ENCODE data around the gene RBM47. TPM values are rescaled to one million over a fixed set of nuclear protein-coding genes. Genes with fewer than 3 reads are reported as not detected.

The RBM47 gene
- total and polyA plus RNA-seq, 8 donors, result 21.9 to 110 (median 28.0) TPM

GRCh38 chr4:40406340-40406739, 223.3 kb downstream of the RBM47 start:
- no peaks in the 10 kb centered on the region for H3K36me3 ChIP-seq
- no peaks in the 10 kb centered on the region for H3K9me3 ChIP-seq
- H3K27ac ChIP-seq, result no peak overlapping the region
- peaks cover 0 to 3% of the 10 kb centered on the region in 2 donors for H3K4me1 ChIP-seq
- intact Hi-C loops (cut with DNase I), result no loop called here
- no peak overlapping the region for H3K4me3 ChIP-seq
- no peak for TF ChIP-seq CTCF (IDR thresholded peaks at IDR 0.05)
- ATAC-seq (no peak), DNase-seq (no peak)
- H3K27me3 ChIP-seq, result no peaks in the 10 kb centered on the region

DNA sequence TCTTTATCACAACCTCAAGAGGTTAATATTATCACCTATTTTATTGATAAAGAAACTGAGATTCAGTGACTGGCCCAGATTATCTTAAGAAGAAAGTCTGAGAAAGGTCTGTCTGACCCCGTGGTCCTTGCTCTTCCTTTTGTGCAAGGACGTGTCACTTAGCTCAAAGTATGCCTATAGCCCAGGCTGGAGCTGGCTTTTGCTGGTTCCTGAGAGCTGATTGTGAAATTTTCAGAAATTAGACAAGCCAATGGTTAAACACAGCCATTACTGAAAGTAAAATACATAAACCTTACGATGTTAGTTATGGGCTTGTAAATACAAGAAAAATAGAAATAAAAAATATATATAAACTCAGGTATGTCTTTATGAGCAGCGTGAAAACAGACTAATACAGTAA, 224.5 kb downstream of the RBM47 start:
- H3K9me3 ChIP-seq, result no peaks in the 10 kb centered on the region
- no peak for TF ChIP-seq CTCF (IDR thresholded peaks at IDR 0.05)
- H3K27me3 ChIP-seq, result no peaks in the 10 kb centered on the region
- H3K36me3 ChIP-seq, result no peaks in the 10 kb centered on the region
- no peak overlapping the region for H3K4me3 ChIP-seq
- peak; percentile 36 for ATAC-seq
- H3K27ac ChIP-seq, result peak overlapping the region; percentile 67 to 79
- intact Hi-C loops (cut with DNase I), result no loop called here
- peak in 1 of 4 donors; percentile 38 for DNase-seq
- H3K4me1 ChIP-seq, result peaks cover 0 to 3% of the 10 kb centered on the region in 2 donors

- no peaks in the 10 kb centered on the region for H3K9me3 ChIP-seq
- ATAC-seq (peak; percentile 64), DNase-seq (peak in 2 of 4 donors; percentile 42 to 52)
- H3K36me3 ChIP-seq, result no peaks in the 10 kb centered on the region
- H3K4me1 ChIP-seq, result peaks cover 0 to 3% of the 10 kb centered on the region in 2 donors
- no peak for TF ChIP-seq CTCF (IDR thresholded peaks at IDR 0.05)
- H3K4me3 ChIP-seq, result no peak overlapping the region
- intact Hi-C loops (cut with DNase I), result no loop called here
- peak overlapping the region; percentile 67 to 79 for H3K27ac ChIP-seq
- H3K27me3 ChIP-seq, result no peaks in the 10 kb centered on the region
Observed at GRCh38 chr4:40403081-40403480, 226.6 kb downstream of the RBM47 start.

- no peaks in the 10 kb centered on the region for H3K36me3 ChIP-seq
- H3K4me1 ChIP-seq, result peaks cover 0 to 3% of the 10 kb centered on the region in 2 donors
- no peaks in the 10 kb centered on the region for H3K27me3 ChIP-seq
- H3K4me3 ChIP-seq, result no peak overlapping the region
- ATAC-seq, result no peak
- intact Hi-C loops (cut with DNase I), result no loop called here
- no peaks in the 10 kb centered on the region for H3K9me3 ChIP-seq
- no peak for DNase-seq
- no peak for TF ChIP-seq CTCF (IDR thresholded peaks at IDR 0.05)
- peak overlapping the region in 1 of 2 donors; percentile 67 for H3K27ac ChIP-seq
Observed at GRCh38 chr4:40402556-40402955, 227.1 kb downstream of the RBM47 start.

DNA sequence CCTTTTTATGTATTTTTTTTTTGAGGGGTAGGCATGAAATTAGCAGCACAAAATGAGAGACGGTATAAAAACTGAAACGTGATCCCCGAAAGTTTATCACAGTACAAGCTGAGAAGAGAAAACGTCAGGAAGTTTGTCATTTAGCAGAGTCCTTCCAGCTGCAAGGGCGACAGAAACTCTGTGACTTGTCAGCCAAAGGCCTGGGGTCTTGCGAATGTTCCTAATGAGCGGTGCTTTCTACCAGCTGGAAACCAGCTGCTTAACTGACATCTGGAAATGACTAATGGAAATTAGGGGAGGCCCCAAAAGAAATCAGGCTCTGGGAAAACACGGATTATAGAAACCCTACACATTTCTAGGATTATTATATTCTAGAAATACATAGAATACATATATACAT, 228.0 kb downstream of the RBM47 start:
- DNase-seq (peak in 2 of 4 donors; percentile 54 to 73), ATAC-seq (no peak)
- Histone ChIP-seq H3K4me3 (no peak overlapping the region), H3K36me3 (no peaks in the 10 kb centered on the region), H3K4me1 (peaks cover 0 to 3% of the 10 kb centered on the region in 2 donors), H3K9me3 (no peaks in the 10 kb centered on the region), H3K27me3 (no peaks in the 10 kb centered on the region), H3K27ac (no peak overlapping the region)
- TF ChIP-seq CTCF (IDR thresholded peaks at IDR 0.05), result no peak
- intact Hi-C loops (cut with DNase I), result no loop called here
